OCI-LY7 (cell line): ENCODE data around the gene HLX. TPM values are rescaled to one million over a fixed set of nuclear protein-coding genes. Genes with fewer than 3 reads are reported as not detected.

Experiments used
- BruUV-seq: library from RNA; stranded (reverse); fragments of 400-500 nt; replicated peaks from 2 replicates; lab custom pipeline; 2021; lab: Mats Ljungman, UMichigan
- CTCF ChIA-PET: fragments of 300-600 bp; sonication (Branson Sonifier 250); formaldehyde crosslinking; loops from one replicate; lab custom pipeline; 2022; ENCODE audit warnings: antibody characterized with exemption; ENCODE audit not compliant: unreplicated experiment; lab: Charles Lee
- POLR2A ChIA-PET: fragments of 300-600 bp; sonication (Branson Sonifier 250); formaldehyde crosslinking; loops from one replicate; lab custom pipeline; 2022; ENCODE audit warnings: antibody characterized with exemption; lab: Charles Lee
- DNase-seq: peaks from one replicate; pipeline ENCODE4 v3.0.0-alpha.2; 2015; ENCODE audit warnings: low spot score
- H2AFZ ChIP-seq: fragments of 200-600 bp; sonication (generic), shearing (Covaris generic); 2 replicates; pipeline ENCODE4 v1.6.1; 2014; ENCODE audit warnings: mild to moderate bottlenecking, antibody characterized with exemption, low read length, moderate library complexity
- H3K27ac ChIP-seq: fragments of 200-600 bp; sonication (generic); 2 replicates; pipeline ENCODE4 v1.5.1; 2014; ENCODE audit warnings: mixed run types, low read depth, mild to moderate bottlenecking, moderate library complexity, low read length, inconsistent platforms; ENCODE audit not compliant: poor library complexity, severe bottlenecking
- H3K36me3 ChIP-seq: fragments of 200-600 bp; sonication (generic); 2 replicates; pipeline ENCODE4 v1.6.1; 2014; ENCODE audit warnings: mild to moderate bottlenecking, antibody characterized with exemption, low read length, moderate library complexity, mixed read lengths; ENCODE audit not compliant: insufficient read depth
- H3K4me1 ChIP-seq: fragments of 200-600 bp; sonication (generic); 2 replicates; pipeline ENCODE4 v1.5.1; 2014; ENCODE audit warnings: mild to moderate bottlenecking, low read length; ENCODE audit not compliant: insufficient read depth, poor library complexity, severe bottlenecking
- H3K4me2 ChIP-seq: fragments of 200-600 bp; sonication (generic); 2 replicates; pipeline ENCODE4 v1.6.1; 2014; ENCODE audit warnings: mild to moderate bottlenecking, low read length
- H3K4me3 ChIP-seq: fragments of 200-600 bp; sonication (generic); 2 replicates; pipeline ENCODE4 v1.5.1; 2014; ENCODE audit warnings: mild to moderate bottlenecking, low read depth, low read length; ENCODE audit not compliant: poor library complexity, severe bottlenecking
- H3K79me2 ChIP-seq: fragments of 200-600 bp; sonication (generic); 2 replicates; pipeline ENCODE4 v1.6.1; 2016; ENCODE audit warnings: low read depth, mild to moderate bottlenecking, low read length, moderate library complexity, mixed read lengths; ENCODE audit not compliant: insufficient read depth
- H3K9me2 ChIP-seq: fragments of 200-600 bp; sonication (generic); 2 replicates; pipeline ENCODE4 v1.6.1; 2016; ENCODE audit warnings: mild to moderate bottlenecking, low read length, mixed read lengths; ENCODE audit not compliant: insufficient read depth
- H3K9me3 ChIP-seq: fragments of 200-600 bp; sonication (generic); 2 replicates; pipeline ENCODE4 v1.6.1; 2014; ENCODE audit warnings: mild to moderate bottlenecking, mixed run types, low read length, mixed read lengths
- H4K20me1 ChIP-seq: fragments of 200-600 bp; sonication (generic); 2 replicates; pipeline ENCODE4 v1.6.1; 2014; ENCODE audit warnings: mild to moderate bottlenecking, antibody characterized with exemption, low read length, moderate library complexity, mixed read lengths; ENCODE audit not compliant: insufficient read depth
- EZH2phosphoT487 ChIP-seq: fragments of 200-600 bp; sonication (generic); IDR thresholded peaks from 2 replicates; pipeline ENCODE4 v1.6.1; 2018; ENCODE audit warnings: low read depth, borderline replicate concordance, mild to moderate bottlenecking, mixed run types, antibody characterized with exemption, low read length, moderate library complexity, mixed read lengths
- intact Hi-C: fragments of 100-400 bp; cut with micrococcal nuclease; formaldehyde crosslinking; loops from one replicate; pipeline ENCODE4 v1.10.0; 2022; ENCODE audit not compliant: unreplicated experiment
- total RNA-seq, 2 experiments: library from RNA; depleted of rRNA in 1 of 2; stranded (reverse); fragments of >200 nt in 1 of 2; shearing (Covaris generic) in 1 of 2; gene quantifications; 2 replicates each; pipeline ENCODE4 v1.2.3, GENCODE V29; 2014 to 2022
- TF ChIP-seq, protein P1 (sequence below): fragments of 200-600 bp; sonication (generic); conservative IDR thresholded peaks from 2 replicates; pipeline ENCODE4 v1.5.1; 2014; ENCODE audit warnings: mild to moderate bottlenecking, antibody characterized with exemption, low read length, moderate library complexity, mixed read lengths

HLX gene
- total RNA-seq, 2 experiments from 2014 or later = not detected

DNA sequence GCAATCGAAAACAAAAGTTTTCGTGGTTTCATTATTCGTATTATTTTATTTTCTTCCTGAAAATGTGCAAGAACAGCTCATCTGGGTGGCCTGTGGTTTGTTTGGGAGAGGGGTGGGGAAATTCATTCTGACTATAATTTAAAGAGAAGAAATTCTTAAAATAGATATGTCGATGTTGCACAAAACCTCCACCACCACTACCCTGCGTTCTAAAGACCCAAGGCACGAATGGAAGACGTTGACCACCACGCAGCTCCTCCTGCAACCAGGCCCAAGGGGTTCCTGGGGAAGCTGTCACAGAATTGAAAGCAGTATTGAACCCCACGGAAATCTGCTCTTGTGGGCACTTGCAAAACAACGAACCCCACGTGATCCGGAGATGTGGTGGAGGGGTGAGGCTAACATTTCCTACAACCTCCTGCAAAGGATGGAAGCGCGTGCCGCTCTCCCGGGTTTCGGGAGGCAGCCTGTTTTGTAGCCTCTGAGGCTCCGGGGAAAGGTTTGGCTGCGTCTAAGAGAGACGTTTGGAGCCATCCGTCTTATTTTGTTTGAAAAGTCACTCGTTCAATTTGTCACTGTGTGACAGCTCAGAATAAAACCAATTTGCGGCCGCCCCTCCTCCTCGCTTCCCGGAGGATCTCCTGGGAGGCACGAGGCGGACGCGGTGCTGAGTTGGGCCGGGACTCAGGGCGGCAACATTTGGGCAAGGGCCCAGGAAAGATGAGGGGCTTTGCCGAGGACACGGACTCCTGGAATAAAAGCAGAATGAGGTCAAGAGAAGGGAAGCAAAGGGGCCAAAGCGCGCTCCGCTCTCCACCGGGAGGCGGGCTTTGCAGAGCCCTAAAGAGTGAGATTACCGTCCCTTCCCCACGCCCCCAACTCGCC lies 810 bp upstream of the HLX start:
- BruUV-seq = no TSS peak
- H3K27ac ChIP-seq = no peak overlapping the region
- H3K9me2 ChIP-seq = no peaks in the 10 kb centered on the region
- no peaks in the 10 kb centered on the region for H3K79me2 ChIP-seq
- no peak overlapping the region for H3K4me2 ChIP-seq
- TF ChIP-seq, protein P1, sequence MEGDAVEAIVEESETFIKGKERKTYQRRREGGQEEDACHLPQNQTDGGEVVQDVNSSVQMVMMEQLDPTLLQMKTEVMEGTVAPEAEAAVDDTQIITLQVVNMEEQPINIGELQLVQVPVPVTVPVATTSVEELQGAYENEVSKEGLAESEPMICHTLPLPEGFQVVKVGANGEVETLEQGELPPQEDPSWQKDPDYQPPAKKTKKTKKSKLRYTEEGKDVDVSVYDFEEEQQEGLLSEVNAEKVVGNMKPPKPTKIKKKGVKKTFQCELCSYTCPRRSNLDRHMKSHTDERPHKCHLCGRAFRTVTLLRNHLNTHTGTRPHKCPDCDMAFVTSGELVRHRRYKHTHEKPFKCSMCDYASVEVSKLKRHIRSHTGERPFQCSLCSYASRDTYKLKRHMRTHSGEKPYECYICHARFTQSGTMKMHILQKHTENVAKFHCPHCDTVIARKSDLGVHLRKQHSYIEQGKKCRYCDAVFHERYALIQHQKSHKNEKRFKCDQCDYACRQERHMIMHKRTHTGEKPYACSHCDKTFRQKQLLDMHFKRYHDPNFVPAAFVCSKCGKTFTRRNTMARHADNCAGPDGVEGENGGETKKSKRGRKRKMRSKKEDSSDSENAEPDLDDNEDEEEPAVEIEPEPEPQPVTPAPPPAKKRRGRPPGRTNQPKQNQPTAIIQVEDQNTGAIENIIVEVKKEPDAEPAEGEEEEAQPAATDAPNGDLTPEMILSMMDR = no peak
- TF ChIP-seq EZH2phosphoT487 = no peak
- H3K4me1 ChIP-seq = no peaks in the 10 kb centered on the region
- CTCF ChIA-PET = no interaction called here
- no peak overlapping the region for H3K4me3 ChIP-seq
- POLR2A ChIA-PET = interaction anchor here (0.6 kb wide), 1 partner anchor 256 kb away, joined by 4 read pairs; no protein-coding TSS in a partner anchor
- no peak overlapping the region for H2AFZ ChIP-seq
- no peak for DNase-seq
- H4K20me1 ChIP-seq = no peaks in the 10 kb centered on the region
- H3K36me3 ChIP-seq = no peaks in the 10 kb centered on the region
- intact Hi-C loops = loop anchor here (10.0 kb wide), 1 partner anchor 1576 kb away; no protein-coding TSS in a partner anchor
- no peaks in the 10 kb centered on the region for H3K9me3 ChIP-seq

DNA sequence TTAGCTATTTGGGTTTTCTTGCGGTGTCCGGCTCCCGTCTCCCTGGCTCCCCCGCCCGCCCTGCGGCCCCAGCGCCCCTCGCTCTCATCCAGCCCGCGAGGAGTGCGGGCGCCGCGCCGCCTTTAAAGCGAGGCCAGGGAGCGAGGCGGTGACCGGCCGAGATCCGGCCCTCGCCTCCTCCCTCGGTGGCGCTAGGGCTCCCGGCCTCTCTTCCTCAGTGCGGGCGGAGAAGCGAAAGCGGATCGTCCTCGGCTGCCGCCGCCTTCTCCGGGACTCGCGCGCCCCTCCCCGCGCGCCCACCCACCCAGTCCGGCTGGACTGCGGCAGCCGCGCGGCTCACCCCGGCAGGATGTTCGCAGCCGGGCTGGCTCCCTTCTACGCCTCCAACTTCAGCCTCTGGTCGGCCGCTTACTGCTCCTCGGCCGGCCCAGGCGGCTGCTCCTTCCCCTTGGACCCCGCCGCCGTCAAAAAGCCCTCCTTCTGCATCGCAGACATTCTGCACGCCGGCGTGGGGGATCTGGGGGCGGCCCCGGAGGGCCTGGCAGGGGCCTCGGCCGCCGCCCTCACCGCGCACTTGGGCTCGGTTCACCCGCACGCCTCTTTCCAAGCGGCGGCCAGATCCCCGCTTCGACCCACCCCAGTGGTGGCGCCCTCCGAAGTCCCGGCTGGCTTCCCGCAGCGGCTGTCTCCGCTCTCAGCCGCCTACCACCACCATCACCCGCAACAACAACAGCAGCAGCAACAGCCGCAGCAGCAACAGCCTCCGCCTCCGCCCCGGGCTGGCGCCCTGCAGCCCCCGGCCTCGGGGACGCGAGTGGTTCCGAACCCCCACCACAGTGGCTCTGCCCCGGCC lies 492 bp downstream of the HLX start:
- no peaks in the 10 kb centered on the region for H3K4me1 ChIP-seq
- no peak overlapping the region for H3K27ac ChIP-seq
- TF ChIP-seq, protein P1 = no peak
- TF ChIP-seq EZH2phosphoT487 = no peak
- H3K4me3 ChIP-seq = no peak overlapping the region
- no peaks in the 10 kb centered on the region for H3K79me2 ChIP-seq
- DNase-seq = no peak
- H3K9me3 ChIP-seq = no peaks in the 10 kb centered on the region
- no peak overlapping the region for H2AFZ ChIP-seq
- ChIA-PET POLR2A (no interaction called here), CTCF (no interaction called here)
- H3K36me3 ChIP-seq = no peaks in the 10 kb centered on the region
- H3K9me2 ChIP-seq = no peaks in the 10 kb centered on the region
- no peak overlapping the region for H3K4me2 ChIP-seq
- no peaks in the 10 kb centered on the region for H4K20me1 ChIP-seq
- no TSS peak for BruUV-seq
- intact Hi-C loops = loop anchor here (10.0 kb wide), 1 partner anchor 1575 kb away; no protein-coding TSS in a partner anchor
